ENCODE results near the gene GALNT9. TPM values are rescaled to one million over a fixed set of nuclear protein-coding genes. Genes with fewer than 3 reads are reported as not detected.

The GALNT9 gene
- total RNA-seq, 6 donors from 2014 or later, result 0.26 TPM; not detected in 5

DNA sequence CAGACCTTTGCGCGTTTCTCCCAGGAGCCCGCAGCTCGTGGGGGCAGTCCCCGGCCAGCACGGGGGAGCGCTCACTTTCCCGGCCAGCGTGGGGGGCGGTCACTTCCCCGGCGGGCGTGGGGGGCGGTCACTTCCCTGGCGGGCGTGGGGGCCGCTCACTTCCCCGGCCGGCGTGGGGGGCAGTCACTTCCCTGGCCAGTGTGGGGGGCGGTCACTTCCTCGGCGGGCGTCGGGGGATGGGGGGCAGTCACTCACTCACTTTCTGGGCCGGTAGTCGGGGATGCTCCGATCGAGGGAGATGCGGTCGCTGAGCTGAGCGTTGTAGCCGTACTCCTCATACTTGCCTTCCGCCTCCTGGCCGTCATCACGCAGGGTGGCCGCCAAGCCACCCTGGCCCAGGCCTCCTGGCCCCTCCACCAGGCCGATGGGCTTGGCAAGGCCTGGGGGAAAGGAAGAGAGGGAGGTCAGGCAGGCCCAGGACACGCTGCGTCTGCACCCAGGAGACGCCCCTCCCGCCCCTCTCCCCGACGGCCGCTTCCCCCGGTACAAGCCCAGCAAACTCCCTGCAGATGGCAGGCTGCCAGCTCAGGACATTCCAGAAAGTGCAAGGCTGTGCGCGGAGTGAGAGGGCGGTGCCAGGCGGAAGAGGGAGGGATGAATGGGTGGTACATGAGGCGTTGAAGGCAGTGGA is 43.3 kb downstream of the GALNT9 start:
- peak overlapping the region in 1 of 4 donors; percentile 5 for H3K4me3 ChIP-seq
- H3K27ac ChIP-seq, result no peak overlapping the region
- ATAC-seq (ENCODE audit: low FRiP score in 2 of 2) (peak in 1 of 2 donors; percentile 54), DNase-seq (peak; percentile 38 to 79)
- H3K36me3 ChIP-seq, result no peaks in the 10 kb centered on the region
- peaks cover 0 to 7% (median 2%) of the 10 kb centered on the region in 4 donors for H3K27me3 ChIP-seq
- no peak for TF ChIP-seq EP300 (IDR thresholded peaks at IDR 0.05)
- no peak for TF ChIP-seq POLR2AphosphoS5 (IDR thresholded peaks at IDR 0.05)
- TF ChIP-seq, protein P1, sequence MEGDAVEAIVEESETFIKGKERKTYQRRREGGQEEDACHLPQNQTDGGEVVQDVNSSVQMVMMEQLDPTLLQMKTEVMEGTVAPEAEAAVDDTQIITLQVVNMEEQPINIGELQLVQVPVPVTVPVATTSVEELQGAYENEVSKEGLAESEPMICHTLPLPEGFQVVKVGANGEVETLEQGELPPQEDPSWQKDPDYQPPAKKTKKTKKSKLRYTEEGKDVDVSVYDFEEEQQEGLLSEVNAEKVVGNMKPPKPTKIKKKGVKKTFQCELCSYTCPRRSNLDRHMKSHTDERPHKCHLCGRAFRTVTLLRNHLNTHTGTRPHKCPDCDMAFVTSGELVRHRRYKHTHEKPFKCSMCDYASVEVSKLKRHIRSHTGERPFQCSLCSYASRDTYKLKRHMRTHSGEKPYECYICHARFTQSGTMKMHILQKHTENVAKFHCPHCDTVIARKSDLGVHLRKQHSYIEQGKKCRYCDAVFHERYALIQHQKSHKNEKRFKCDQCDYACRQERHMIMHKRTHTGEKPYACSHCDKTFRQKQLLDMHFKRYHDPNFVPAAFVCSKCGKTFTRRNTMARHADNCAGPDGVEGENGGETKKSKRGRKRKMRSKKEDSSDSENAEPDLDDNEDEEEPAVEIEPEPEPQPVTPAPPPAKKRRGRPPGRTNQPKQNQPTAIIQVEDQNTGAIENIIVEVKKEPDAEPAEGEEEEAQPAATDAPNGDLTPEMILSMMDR (IDR thresholded peaks at IDR 0.05), result no peak
- TF ChIP-seq POLR2A (IDR thresholded peaks at IDR 0.05), result no peak
- H3K9me3 ChIP-seq, result no peaks in the 10 kb centered on the region
- peaks cover 5 to 13% (median 7%) of the 10 kb centered on the region in 4 donors for H3K4me1 ChIP-seq
- 5 to 9% methylated on average over 21 to 35 of the region's 51 CpGs for WGBS, 2 donors

DNA sequence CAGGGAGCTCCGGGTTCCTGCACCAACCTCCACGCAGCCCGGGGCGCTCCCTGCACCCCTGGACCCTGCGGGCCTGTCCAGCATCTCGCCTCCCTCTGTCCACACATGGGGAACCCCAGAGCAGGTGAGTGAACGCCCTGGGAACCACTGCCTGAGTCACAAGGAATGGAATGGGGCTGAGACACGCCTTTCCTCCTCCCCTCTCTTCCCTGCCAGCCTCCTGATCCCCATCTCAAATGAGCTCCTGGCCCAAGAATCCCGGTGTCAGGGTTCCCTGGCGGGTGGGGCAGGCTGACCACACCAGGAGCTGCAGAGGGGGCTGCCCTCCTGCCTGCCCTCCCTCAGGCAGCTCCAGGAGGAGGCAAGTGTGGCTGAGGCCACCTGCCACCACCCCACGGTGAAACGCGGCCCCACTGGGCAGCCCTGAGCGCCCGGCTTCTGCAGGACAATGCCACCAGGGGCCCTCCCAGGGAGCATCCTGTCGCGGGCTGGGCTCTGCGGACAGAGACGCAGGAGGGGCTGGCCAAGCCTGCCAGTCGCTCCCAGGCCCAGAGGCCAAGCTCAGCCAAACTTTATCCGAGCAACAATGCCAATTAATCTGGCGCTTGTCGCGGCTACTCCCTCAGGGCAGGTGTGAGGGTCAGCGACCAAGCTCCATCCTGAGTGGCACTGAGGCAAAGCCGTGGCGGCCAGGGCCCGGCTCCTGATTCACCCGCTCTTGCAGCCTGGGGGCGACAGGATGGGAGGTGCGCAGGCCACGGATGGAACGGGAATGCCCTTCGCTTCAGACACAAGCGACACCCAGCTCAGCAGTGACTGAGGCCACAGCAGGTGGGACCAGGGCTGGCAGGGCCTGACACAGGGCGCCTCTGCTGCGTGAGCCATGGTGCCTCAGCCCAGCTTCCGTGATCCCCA is 44.3 kb downstream of the GALNT9 start:
- Histone ChIP-seq H3K36me3 (no peaks in the 10 kb centered on the region), H3K27ac (no peak overlapping the region), H3K4me1 (peaks cover 5 to 13% (median 7%) of the 10 kb centered on the region in 4 donors), H3K27me3 (peaks cover 0 to 7% (median 2%) of the 10 kb centered on the region in 4 donors), H3K9me3 (no peaks in the 10 kb centered on the region), H3K4me3 (no peak overlapping the region)
- ATAC-seq (ENCODE audit: low FRiP score in 2 of 2), result no peak
- DNase-seq, result peak in 1 of 2 donors; percentile 77
- WGBS, 2 donors, result 57 to 69% methylated on average over 9 to 31 of the region's 38 CpGs
- TF ChIP-seq EP300 (IDR thresholded peaks at IDR 0.05), result no peak
- TF ChIP-seq POLR2A (IDR thresholded peaks at IDR 0.05), result no peak
- no peak for TF ChIP-seq POLR2AphosphoS5 (IDR thresholded peaks at IDR 0.05)
- TF ChIP-seq, protein P1 (IDR thresholded peaks at IDR 0.05), result no peak

DNA sequence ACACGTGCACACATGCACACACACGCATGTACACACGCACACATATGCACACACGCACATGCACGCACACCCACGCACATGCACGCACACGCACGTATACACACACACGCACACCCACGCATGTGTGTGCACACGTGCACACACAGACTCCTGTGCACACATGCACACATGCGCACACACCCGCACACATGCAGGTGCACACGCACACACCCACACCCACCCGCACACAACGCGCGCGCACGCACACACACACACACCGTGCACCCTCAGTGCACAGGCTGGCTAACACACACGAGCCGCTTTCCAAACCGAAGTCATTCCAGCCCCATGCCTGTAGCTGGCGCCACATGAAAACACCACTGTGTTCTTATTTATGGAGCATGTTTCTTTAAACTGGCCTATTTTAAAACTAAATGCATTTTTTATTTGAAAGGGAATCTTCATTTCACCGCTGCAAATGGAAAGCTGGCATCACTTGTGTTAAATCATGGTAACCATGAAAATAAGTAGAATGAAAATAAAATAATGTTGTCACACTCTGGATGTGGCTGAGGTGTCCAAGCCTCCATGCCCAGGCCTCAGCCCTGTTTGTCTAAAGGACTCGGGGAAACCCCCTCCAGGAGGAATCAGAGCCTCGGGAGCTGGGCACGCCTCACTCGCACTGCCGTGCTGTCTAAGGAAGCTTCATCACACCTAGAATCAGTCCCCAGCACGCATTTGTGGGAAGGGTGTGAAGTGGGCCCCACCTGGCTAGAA is 45.1 kb downstream of the GALNT9 start:
- H3K9me3 ChIP-seq, result no peaks in the 10 kb centered on the region
- DNase-seq, result peak in 1 of 2 donors; percentile 72
- no peak for ATAC-seq (ENCODE audit: low FRiP score in 2 of 2)
- H3K27ac ChIP-seq, result no peak overlapping the region
- no peak overlapping the region for H3K4me3 ChIP-seq
- WGBS, 2 donors, result 76 to 78% methylated on average over 32 to 33 of the region's 33 CpGs
- H3K36me3 ChIP-seq, result no peaks in the 10 kb centered on the region
- TF ChIP-seq POLR2A (IDR thresholded peaks at IDR 0.05), result no peak
- TF ChIP-seq POLR2AphosphoS5 (IDR thresholded peaks at IDR 0.05), result no peak
- TF ChIP-seq, protein P1 (IDR thresholded peaks at IDR 0.05), result no peak
- no peak for TF ChIP-seq EP300 (IDR thresholded peaks at IDR 0.05)
- peaks cover 0 to 7% (median 3%) of the 10 kb centered on the region in 4 donors for H3K27me3 ChIP-seq
- H3K4me1 ChIP-seq, result peaks cover 5 to 13% (median 7%) of the 10 kb centered on the region in 4 donors

DNA sequence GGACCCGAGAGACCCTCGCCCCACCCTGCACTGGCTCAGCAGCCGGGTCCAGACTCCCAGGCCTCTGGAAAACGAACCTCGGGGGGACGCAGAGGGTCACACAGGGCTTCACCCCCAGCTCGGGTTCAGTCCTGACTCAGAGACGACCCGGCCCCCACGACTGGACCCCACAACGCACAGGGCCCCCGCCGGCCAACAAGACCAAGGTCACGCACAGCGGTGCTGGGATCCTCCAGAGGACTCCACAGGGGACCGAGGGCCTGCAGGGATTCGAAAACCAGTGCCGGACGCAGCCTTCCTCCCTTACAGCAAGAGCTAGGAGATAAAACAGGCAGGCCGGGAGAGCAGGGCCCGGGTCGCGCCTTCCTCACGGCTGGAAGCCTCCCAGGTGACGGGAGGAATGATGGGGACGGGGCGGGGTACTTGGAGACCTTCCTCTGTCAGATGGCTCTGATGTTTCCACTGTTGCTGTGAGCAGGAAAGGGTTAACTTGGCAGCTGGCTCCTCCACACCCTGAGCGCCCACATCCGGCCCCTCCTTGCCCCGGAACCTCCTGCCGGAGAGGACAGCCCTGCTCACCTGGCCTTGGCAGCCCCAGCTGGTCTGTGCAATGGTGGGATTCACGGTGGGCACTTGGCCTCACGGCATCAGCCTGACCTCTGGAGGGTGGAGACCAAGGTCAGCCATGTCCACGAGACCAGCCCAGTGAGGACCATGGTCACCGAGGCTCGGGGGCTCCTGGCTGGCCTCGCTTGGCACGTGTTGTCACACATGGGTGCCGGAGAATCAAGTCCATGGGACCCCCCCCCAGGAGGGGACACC is 46.2 kb downstream of the GALNT9 start:
- Histone ChIP-seq H3K27me3 (peaks cover 0 to 15% (median 4%) of the 10 kb centered on the region in 4 donors), H3K36me3 (no peaks in the 10 kb centered on the region), H3K4me3 (no peak overlapping the region), H3K4me1 (peaks cover 5 to 13% (median 7%) of the 10 kb centered on the region in 4 donors), H3K27ac (no peak overlapping the region), H3K9me3 (no peaks in the 10 kb centered on the region)
- no peak for ATAC-seq (ENCODE audit: low FRiP score in 2 of 2)
- TF ChIP-seq EP300 (IDR thresholded peaks at IDR 0.05) (no peak), POLR2AphosphoS5 (IDR thresholded peaks at IDR 0.05) (no peak), POLR2A (IDR thresholded peaks at IDR 0.05) (no peak)
- TF ChIP-seq, protein P1 (IDR thresholded peaks at IDR 0.05), result no peak
- DNase-seq, result peak in 1 of 2 donors; percentile 76
- 43 to 48% methylated on average over 13 to 37 of the region's 39 CpGs for WGBS, 2 donors
